GM12874 (cell line): ENCODE data around the gene PARVA.

ENCODE experiments used
- CTCF ChIP-seq: IDR thresholded peaks from 2 replicates; pipeline ENCODE4 v1.5.1; 2011; ENCODE audit warnings: low read depth, mild to moderate bottlenecking, control low read depth, low read length, moderate library complexity; ENCODE audit not compliant: insufficient read depth

The PARVA gene

GRCh38 chr11:12432507-12432906 lies 55.1 kb downstream of the PARVA start:
- no peak for TF ChIP-seq CTCF

GRCh38 chr11:12433121-12433520 lies 55.8 kb downstream of the PARVA start:
- TF ChIP-seq CTCF, result no peak

GRCh38 chr11:12433571-12434324 lies 56.4 kb downstream of the PARVA start:
- TF ChIP-seq CTCF, result no peak

- TF ChIP-seq CTCF, result no peak
Observed at GRCh38 chr11:12434325-12434654, 56.9 kb downstream of the PARVA start.

GRCh38 chr11:12435264-12435663 lies 57.9 kb downstream of the PARVA start:
- no peak for TF ChIP-seq CTCF

- TF ChIP-seq CTCF, result no peak
Observed at GRCh38 chr11:12436266-12436665, 58.9 kb downstream of the PARVA start.

GRCh38 chr11:12438291-12438690 lies 60.9 kb downstream of the PARVA start:
- no peak for TF ChIP-seq CTCF

GRCh38 chr11:12439615-12440014 lies 62.2 kb downstream of the PARVA start:
- no peak for TF ChIP-seq CTCF
